HepG2 (cell line): Measurements from ENCODE around the gene LHX3.

Experiments
- KDM1A ChIP-seq: IDR thresholded peaks from 2 replicates; pipeline ENCODE4 v1.6.1; 2016; ENCODE audit warnings: missing compliant biosample characterization
- TF ChIP-seq, protein P1 (sequence below): sonication (generic); formaldehyde crosslinking; IDR thresholded peaks from 2 replicates; pipeline ENCODE4 v1.5.0; 2020; ENCODE audit warnings: mild to moderate bottlenecking, missing genetic modification reagents, moderate library complexity

DNA sequence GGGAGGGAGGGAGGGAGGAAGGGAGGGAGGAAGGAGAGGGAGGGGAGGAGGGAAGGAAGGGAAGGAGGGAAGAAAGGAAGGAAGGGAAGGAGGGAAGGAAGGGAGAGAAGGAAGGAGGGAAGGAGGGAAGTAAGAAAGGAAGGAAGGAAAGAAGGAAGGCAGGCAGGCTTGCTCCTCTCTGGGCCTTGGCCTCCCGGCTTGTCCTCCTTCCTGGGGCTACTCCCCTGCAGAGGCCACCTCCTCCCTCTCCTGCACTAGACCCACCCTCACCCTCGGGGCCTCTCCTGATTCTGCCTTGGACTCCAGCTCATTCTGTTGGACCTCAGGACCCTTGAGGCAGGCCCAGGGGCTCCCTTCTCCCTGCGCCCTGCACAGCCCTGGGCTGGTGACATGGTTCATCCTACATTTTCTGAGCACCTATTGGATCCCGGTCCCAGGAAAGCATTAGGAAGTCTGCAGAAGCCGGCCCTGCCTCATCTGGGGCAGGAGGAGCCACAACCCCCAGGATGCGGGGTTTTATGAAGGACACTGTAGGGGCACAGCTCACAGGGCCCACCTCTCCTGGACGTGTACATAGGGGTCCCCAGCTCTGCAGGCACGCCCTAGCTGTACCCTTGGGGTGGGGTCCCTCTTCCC is 23.0 kb downstream of the LHX3 start:
- TF ChIP-seq KDM1A (CRISPR knock-in tag) = no peak
- TF ChIP-seq, protein P1, sequence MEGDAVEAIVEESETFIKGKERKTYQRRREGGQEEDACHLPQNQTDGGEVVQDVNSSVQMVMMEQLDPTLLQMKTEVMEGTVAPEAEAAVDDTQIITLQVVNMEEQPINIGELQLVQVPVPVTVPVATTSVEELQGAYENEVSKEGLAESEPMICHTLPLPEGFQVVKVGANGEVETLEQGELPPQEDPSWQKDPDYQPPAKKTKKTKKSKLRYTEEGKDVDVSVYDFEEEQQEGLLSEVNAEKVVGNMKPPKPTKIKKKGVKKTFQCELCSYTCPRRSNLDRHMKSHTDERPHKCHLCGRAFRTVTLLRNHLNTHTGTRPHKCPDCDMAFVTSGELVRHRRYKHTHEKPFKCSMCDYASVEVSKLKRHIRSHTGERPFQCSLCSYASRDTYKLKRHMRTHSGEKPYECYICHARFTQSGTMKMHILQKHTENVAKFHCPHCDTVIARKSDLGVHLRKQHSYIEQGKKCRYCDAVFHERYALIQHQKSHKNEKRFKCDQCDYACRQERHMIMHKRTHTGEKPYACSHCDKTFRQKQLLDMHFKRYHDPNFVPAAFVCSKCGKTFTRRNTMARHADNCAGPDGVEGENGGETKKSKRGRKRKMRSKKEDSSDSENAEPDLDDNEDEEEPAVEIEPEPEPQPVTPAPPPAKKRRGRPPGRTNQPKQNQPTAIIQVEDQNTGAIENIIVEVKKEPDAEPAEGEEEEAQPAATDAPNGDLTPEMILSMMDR (CRISPR knock-in tag) = no peak
